SU-DHL-6 (cell line): ENCODE data around the gene CTNNA2.

Source experiments
- H2AFZ ChIP-seq: fragments of 200-600 bp; sonication (generic); 2 replicates; pipeline ENCODE4 v1.6.1; 2014; ENCODE audit warnings: low read depth, mild to moderate bottlenecking, moderate library complexity, mixed read lengths, antibody characterized with exemption, low read length; ENCODE audit not compliant: severe bottlenecking
- H3F3A ChIP-seq: fragments of 200-600 bp; shearing (Covaris generic); 2 replicates; pipeline ENCODE4 v1.6.0; 2016; ENCODE audit warnings: antibody characterized with exemption, mild to moderate bottlenecking; ENCODE audit not compliant: insufficient read depth
- H3K27ac ChIP-seq: fragments of 200-600 bp; sonication (generic); 2 replicates; pipeline ENCODE4 v1.5.1; 2016; ENCODE audit warnings: low read depth, mild to moderate bottlenecking, low read length, moderate library complexity, mixed read lengths
- H3K27me3 ChIP-seq: fragments of 200-600 bp; sonication (generic), shearing (Covaris generic); 2 replicates; pipeline ENCODE4 v1.6.0; 2014; ENCODE audit warnings: mild to moderate bottlenecking, low read length
- H3K36me3 ChIP-seq: fragments of 200-600 bp; sonication (generic); 2 replicates; pipeline ENCODE4 v1.6.1; 2014; ENCODE audit warnings: mild to moderate bottlenecking, low read length, mixed read lengths
- H3K4me2 ChIP-seq: fragments of 300-600, 200-600 bp; shearing (Covaris generic), sonication (generic); 2 replicates; pipeline ENCODE4 v1.6.0; 2014; ENCODE audit warnings: low read length, low read depth, mild to moderate bottlenecking; ENCODE audit not compliant: poor library complexity, severe bottlenecking
- H3K4me3 ChIP-seq: fragments of 200-600 bp; sonication (generic); 2 replicates; pipeline ENCODE4 v1.5.1; 2014; ENCODE audit warnings: antibody characterized with exemption, low read length, mild to moderate bottlenecking, mixed read lengths; ENCODE audit not compliant: insufficient read depth, poor library complexity, severe bottlenecking
- H3K79me2 ChIP-seq: fragments of 200-600 bp; sonication (generic); 2 replicates; pipeline ENCODE4 v1.6.1; 2014; ENCODE audit warnings: mild to moderate bottlenecking, low read length, moderate library complexity; ENCODE audit not compliant: insufficient read depth
- H3K9ac ChIP-seq: fragments of 200-600 bp; sonication (generic); 2 replicates; pipeline ENCODE4 v1.7.0; 2014; ENCODE audit warnings: mild to moderate bottlenecking, low read length
- H3K9me2 ChIP-seq: fragments of 200-600 bp; sonication (generic); replicated peaks from 2 replicates; pipeline ENCODE4 v1.6.1; 2014; ENCODE audit warnings: low read length; ENCODE audit not compliant: insufficient read depth
- H3K9me3 ChIP-seq: fragments of 200-600 bp; sonication (generic); 2 replicates; pipeline ENCODE4 v1.6.1; 2014; ENCODE audit warnings: low read length, mixed read lengths; ENCODE audit not compliant: insufficient read depth
- H4K20me1 ChIP-seq: fragments of 200-600 bp; sonication (generic); 2 replicates; pipeline ENCODE4 v1.6.1; 2014; ENCODE audit warnings: low read depth, mild to moderate bottlenecking, antibody characterized with exemption, low read length, moderate library complexity, mixed read lengths
- CTCF ChIP-seq: fragments of 200-600 bp; sonication (generic); IDR thresholded peaks from one replicate; pipeline ENCODE4 v1.5.1; 2017; ENCODE audit warnings: antibody characterized with exemption, mild to moderate bottlenecking, low read length, moderate library complexity; ENCODE audit not compliant: insufficient read depth, poor library complexity, severe bottlenecking
- EZH2phosphoT487 ChIP-seq: fragments of 200-600 bp; sonication (generic), shearing (Covaris generic); conservative IDR thresholded peaks from 2 replicates; pipeline ENCODE4 v1.6.1; 2018; ENCODE audit warnings: mild to moderate bottlenecking, antibody characterized with exemption, low read length, moderate library complexity, mixed read lengths

CTNNA2 gene

GRCh38 chr2:80300954-80301353 lies 788.1 kb downstream of the CTNNA2 start:
- H3K27ac ChIP-seq = no peak overlapping the region
- no peak overlapping the region for H3K4me2 ChIP-seq
- no peaks in the 10 kb centered on the region for H4K20me1 ChIP-seq
- no peaks in the 10 kb centered on the region for H3F3A ChIP-seq
- no peak overlapping the region for H3K4me3 ChIP-seq
- H3K27me3 ChIP-seq = no peaks in the 10 kb centered on the region
- no peaks in the 10 kb centered on the region for H3K9me2 ChIP-seq
- no peaks in the 10 kb centered on the region for H3K36me3 ChIP-seq
- no peaks in the 10 kb centered on the region for H3K9me3 ChIP-seq
- H3K9ac ChIP-seq = no peak overlapping the region
- no peaks in the 10 kb centered on the region for H3K79me2 ChIP-seq
- no peak overlapping the region for H2AFZ ChIP-seq
- TF ChIP-seq CTCF = no peak
- no peak for TF ChIP-seq EZH2phosphoT487

GRCh38 chr2:80302001-80302313 lies 789.1 kb downstream of the CTNNA2 start:
- H3K9ac ChIP-seq = no peak overlapping the region
- no peaks in the 10 kb centered on the region for H3K9me2 ChIP-seq
- H3K27ac ChIP-seq = no peak overlapping the region
- H3K36me3 ChIP-seq = no peaks in the 10 kb centered on the region
- H3F3A ChIP-seq = no peaks in the 10 kb centered on the region
- H4K20me1 ChIP-seq = no peaks in the 10 kb centered on the region
- no peaks in the 10 kb centered on the region for H3K9me3 ChIP-seq
- no peak for TF ChIP-seq CTCF
- no peak for TF ChIP-seq EZH2phosphoT487
- H3K27me3 ChIP-seq = no peaks in the 10 kb centered on the region
- no peak overlapping the region for H3K4me3 ChIP-seq
- H3K79me2 ChIP-seq = no peaks in the 10 kb centered on the region
- H2AFZ ChIP-seq = no peak overlapping the region
- no peak overlapping the region for H3K4me2 ChIP-seq

- Histone ChIP-seq H2AFZ (no peak overlapping the region), H3K27me3 (no peaks in the 10 kb centered on the region), H3K4me3 (no peak overlapping the region), H3K27ac (no peak overlapping the region), H3K9me2 (no peaks in the 10 kb centered on the region), H3F3A (no peaks in the 10 kb centered on the region), H3K79me2 (no peaks in the 10 kb centered on the region), H3K9ac (no peak overlapping the region), H3K4me2 (no peak overlapping the region), H3K9me3 (no peaks in the 10 kb centered on the region), H4K20me1 (no peaks in the 10 kb centered on the region), H3K36me3 (no peaks in the 10 kb centered on the region)
- TF ChIP-seq EZH2phosphoT487 (no peak), CTCF (no peak)
Observed at GRCh38 chr2:80302314-80303005, 789.6 kb downstream of the CTNNA2 start.
